GM23338 (cell line): ENCODE data around the gene PPP2R5A. TPM values are rescaled to one million over a fixed set of nuclear protein-coding genes. Genes with fewer than 3 reads are reported as not detected.

Source experiments
- CREB1 ChIP-seq: fragments of 250-450 bp; sonication (Bioruptor Pico); IDR thresholded peaks from 2 replicates; pipeline ENCODE4 v1.5.0; 2020; ENCODE audit warnings: low read depth, mild to moderate bottlenecking, moderate library complexity
- EZH2 ChIP-seq: fragments of 200-600 bp; sonication (generic); IDR thresholded peaks from one replicate; pipeline ENCODE4 v1.8.0; 2017; ENCODE audit warnings: antibody characterized with exemption, mild to moderate bottlenecking, low read depth; ENCODE audit not compliant: unreplicated experiment
- EZH2phosphoT487 ChIP-seq: fragments of 200-600 bp; sonication (generic); IDR thresholded peaks from one replicate; pipeline ENCODE4 v1.8.1; 2018; ENCODE audit warnings: antibody characterized with exemption; ENCODE audit not compliant: unreplicated experiment
- NANOG ChIP-seq: IDR thresholded peaks from 2 replicates; pipeline ENCODE4 v1.6.1; 2016; ENCODE audit warnings: antibody characterized with exemption, borderline replicate concordance
- POLR2AphosphoS5 ChIP-seq: IDR thresholded peaks from 2 replicates; pipeline ENCODE4 v1.6.1; 2016; ENCODE audit warnings: antibody characterized with exemption, low read depth
- STAT1 ChIP-seq: IDR thresholded peaks from one replicate; pipeline ENCODE4 v1.6.1; 2016; ENCODE audit warnings: antibody characterized with exemption; ENCODE audit not compliant: unreplicated experiment
- ZNF114 ChIP-seq: fragments of 250-450 bp; sonication (Bioruptor Pico); IDR thresholded peaks from 2 replicates; pipeline ENCODE4 v1.5.0; 2020; ENCODE audit warnings: mild to moderate bottlenecking, moderate library complexity
- ZNF331 ChIP-seq: fragments of 250-450 bp; sonication (Bioruptor Pico); IDR thresholded peaks from 2 replicates; pipeline ENCODE4 v1.5.0; 2020; ENCODE audit warnings: low read depth, mild to moderate bottlenecking, moderate library complexity
- polyA plus RNA-seq: library from polyadenylated mRNA; unstranded; fragments of >200 nt; fragmentation: Nextera tagmentation; extraction: Ambion mirVana; gene quantifications from 2 replicates; pipeline ENCODE4 v1.2.1, GENCODE V29; 2016
- total RNA-seq: library from RNA; depleted of rRNA; stranded (reverse); fragments of >200 nt; shearing (Covaris generic); gene quantifications from 2 replicates; pipeline ENCODE4 v1.2.3, GENCODE V29; 2014
- TF ChIP-seq, protein P1 (sequence below): fragments of 250-450 bp; sonication (Bioruptor Pico); IDR thresholded peaks from 2 replicates; pipeline ENCODE4 v1.5.0; 2020; ENCODE audit warnings: mild to moderate bottlenecking, moderate library complexity
- TF ChIP-seq, protein P2 (sequence below): IDR thresholded peaks from 2 replicates; pipeline ENCODE4 v1.6.1; 2016; ENCODE audit warnings: antibody characterized with exemption

Gene PPP2R5A
- total and polyA plus RNA-seq, 2 experiments from 2014 or later: 16.2 to 43.5 TPM

DNA sequence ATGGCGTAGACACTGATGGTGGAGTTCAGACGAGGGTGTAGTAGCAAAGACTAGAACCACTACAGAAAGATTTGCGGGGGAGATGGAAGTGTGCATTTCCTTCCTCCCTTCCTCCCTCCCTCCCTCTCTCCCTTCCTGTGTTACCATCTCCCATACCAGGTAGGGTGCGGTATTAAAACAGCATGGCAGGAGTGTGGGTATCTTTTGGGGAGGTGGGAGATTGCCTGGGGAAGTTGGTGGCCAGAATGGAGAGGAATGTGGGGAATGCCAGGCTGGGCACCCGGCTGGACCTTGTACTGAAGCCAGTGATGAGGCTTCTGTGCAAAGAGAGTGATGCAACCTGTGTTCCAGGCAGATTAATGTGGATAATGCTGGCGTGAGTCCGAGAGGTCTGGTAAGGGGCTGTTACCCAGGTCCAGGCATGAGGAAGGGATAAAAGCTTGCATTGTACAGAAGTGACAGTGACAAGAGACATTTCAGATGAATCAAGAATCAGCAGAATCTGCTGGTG is 30.3 kb upstream of the PPP2R5A start (continued):
- TF ChIP-seq, protein P1, sequence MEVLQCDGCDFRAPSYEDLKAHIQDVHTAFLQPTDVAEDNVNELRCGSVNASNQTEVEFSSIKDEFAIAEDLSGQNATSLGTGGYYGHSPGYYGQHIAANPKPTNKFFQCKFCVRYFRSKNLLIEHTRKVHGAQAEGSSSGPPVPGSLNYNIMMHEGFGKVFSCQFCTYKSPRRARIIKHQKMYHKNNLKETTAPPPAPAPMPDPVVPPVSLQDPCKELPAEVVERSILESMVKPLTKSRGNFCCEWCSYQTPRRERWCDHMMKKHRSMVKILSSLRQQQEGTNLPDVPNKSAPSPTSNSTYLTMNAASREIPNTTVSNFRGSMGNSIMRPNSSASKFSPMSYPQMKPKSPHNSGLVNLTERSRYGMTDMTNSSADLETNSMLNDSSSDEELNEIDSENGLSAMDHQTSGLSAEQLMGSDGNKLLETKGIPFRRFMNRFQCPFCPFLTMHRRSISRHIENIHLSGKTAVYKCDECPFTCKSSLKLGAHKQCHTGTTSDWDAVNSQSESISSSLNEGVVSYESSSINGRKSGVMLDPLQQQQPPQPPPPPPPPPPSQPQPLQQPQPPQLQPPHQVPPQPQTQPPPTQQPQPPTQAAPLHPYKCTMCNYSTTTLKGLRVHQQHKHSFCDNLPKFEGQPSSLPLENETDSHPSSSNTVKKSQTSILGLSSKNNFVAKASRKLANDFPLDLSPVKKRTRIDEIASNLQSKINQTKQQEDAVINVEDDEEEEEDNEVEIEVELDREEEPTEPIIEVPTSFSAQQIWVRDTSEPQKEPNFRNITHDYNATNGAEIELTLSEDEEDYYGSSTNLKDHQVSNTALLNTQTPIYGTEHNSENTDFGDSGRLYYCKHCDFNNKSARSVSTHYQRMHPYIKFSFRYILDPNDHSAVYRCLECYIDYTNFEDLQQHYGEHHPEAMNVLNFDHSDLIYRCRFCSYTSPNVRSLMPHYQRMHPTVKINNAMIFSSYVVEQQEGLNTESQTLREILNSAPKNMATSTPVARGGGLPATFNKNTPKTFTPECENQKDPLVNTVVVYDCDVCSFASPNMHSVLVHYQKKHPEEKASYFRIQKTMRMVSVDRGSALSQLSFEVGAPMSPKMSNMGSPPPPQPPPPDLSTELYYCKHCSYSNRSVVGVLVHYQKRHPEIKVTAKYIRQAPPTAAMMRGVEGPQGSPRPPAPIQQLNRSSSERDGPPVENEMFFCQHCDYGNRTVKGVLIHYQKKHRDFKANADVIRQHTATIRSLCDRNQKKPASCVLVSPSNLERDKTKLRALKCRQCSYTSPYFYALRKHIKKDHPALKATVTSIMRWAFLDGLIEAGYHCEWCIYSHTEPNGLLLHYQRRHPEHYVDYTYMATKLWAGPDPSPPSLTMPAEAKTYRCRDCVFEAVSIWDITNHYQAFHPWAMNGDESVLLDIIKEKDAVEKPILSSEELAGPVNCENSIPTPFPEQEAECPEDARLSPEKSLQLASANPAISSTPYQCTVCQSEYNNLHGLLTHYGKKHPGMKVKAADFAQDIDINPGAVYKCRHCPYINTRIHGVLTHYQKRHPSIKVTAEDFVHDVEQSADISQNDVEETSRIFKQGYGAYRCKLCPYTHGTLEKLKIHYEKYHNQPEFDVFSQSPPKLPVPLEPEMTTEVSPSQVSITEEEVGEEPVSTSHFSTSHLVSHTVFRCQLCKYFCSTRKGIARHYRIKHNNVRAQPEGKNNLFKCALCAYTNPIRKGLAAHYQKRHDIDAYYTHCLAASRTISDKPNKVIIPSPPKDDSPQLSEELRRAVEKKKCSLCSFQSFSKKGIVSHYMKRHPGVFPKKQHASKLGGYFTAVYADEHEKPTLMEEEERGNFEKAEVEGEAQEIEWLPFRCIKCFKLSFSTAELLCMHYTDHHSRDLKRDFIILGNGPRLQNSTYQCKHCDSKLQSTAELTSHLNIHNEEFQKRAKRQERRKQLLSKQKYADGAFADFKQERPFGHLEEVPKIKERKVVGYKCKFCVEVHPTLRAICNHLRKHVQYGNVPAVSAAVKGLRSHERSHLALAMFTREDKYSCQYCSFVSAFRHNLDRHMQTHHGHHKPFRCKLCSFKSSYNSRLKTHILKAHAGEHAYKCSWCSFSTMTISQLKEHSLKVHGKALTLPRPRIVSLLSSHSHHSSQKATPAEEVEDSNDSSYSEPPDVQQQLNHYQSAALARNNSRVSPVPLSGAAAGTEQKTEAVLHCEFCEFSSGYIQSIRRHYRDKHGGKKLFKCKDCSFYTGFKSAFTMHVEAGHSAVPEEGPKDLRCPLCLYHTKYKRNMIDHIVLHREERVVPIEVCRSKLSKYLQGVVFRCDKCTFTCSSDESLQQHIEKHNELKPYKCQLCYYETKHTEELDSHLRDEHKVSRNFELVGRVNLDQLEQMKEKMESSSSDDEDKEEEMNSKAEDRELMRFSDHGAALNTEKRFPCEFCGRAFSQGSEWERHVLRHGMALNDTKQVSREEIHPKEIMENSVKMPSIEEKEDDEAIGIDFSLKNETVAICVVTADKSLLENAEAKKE (CRISPR knock-in tag): no peak
- TF ChIP-seq, protein P2, sequence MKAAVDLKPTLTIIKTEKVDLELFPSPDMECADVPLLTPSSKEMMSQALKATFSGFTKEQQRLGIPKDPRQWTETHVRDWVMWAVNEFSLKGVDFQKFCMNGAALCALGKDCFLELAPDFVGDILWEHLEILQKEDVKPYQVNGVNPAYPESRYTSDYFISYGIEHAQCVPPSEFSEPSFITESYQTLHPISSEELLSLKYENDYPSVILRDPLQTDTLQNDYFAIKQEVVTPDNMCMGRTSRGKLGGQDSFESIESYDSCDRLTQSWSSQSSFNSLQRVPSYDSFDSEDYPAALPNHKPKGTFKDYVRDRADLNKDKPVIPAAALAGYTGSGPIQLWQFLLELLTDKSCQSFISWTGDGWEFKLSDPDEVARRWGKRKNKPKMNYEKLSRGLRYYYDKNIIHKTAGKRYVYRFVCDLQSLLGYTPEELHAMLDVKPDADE: no peak
- TF ChIP-seq CREB1 (no peak), NANOG (no peak), STAT1 (no peak), POLR2AphosphoS5 (no peak), ZNF331 (CRISPR knock-in tag) (no peak), ZNF114 (no peak), EZH2phosphoT487 (no peak), EZH2 (no peak)
